PC-9 (cell line): ENCODE measurements around the gene SLC51B. TPM values are rescaled to one million over a fixed set of nuclear protein-coding genes. Genes with fewer than 3 reads are reported as not detected.

Source experiments
- BruUV-seq: library from RNA; stranded (reverse); fragments of 400-500 nt; replicated peaks from 2 replicates; lab custom pipeline; 2021; lab: Mats Ljungman, UMichigan
- CTCF ChIA-PET: fragments of 300-600 bp; sonication (Branson Sonifier 250); formaldehyde crosslinking; loops from one replicate; lab custom pipeline; 2022; ENCODE audit warnings: antibody characterized with exemption; lab: Charles Lee
- POLR2A ChIA-PET: fragments of 300-600 bp; sonication (Branson Sonifier 250); formaldehyde crosslinking; loops from one replicate; lab custom pipeline; 2022; ENCODE audit warnings: antibody characterized with exemption; ENCODE audit not compliant: unreplicated experiment; lab: Charles Lee
- DNase-seq, 2 experiments: peaks; one replicate each; pipeline versions ENCODE4 v3.0.0 to v3.0.0-alpha.2; 2015 to 2022; ENCODE audit warnings: mixed read lengths in 1 of 2
- H2AFZ ChIP-seq: fragments of 200-600 bp; sonication (generic); 2 replicates; pipeline ENCODE4 v1.8.1; 2017; ENCODE audit warnings: antibody characterized with exemption
- H3F3A ChIP-seq: fragments of 200-600 bp; sonication (generic); 2 replicates; pipeline ENCODE4 v1.8.1; 2017; ENCODE audit warnings: antibody characterized with exemption, mild to moderate bottlenecking, low read depth; ENCODE audit not compliant: insufficient read depth
- H3K27ac ChIP-seq: fragments of 200-600 bp; sonication (generic); 2 replicates; pipeline ENCODE4 v1.6.1; 2016; ENCODE audit warnings: mixed run types
- H3K27me3 ChIP-seq: fragments of 200-600 bp; sonication (generic); 2 replicates; pipeline ENCODE4 v1.6.1; 2016; ENCODE audit warnings: low read depth, mixed run types; ENCODE audit not compliant: insufficient read depth
- H3K36me3 ChIP-seq: fragments of 200-600 bp; sonication (generic); 2 replicates; pipeline ENCODE4 v1.6.1; 2016; ENCODE audit warnings: low read depth, mixed run types
- H3K4me1 ChIP-seq: fragments of 200-600 bp; sonication (generic); replicated peaks from 2 replicates; pipeline ENCODE4 v1.6.1; 2016; ENCODE audit warnings: mixed run types; ENCODE audit not compliant: insufficient read depth
- H3K4me2 ChIP-seq: fragments of 200-600 bp; sonication (generic); 2 replicates; pipeline ENCODE4 v1.6.1; 2017; ENCODE audit warnings: mixed run types
- H3K4me3 ChIP-seq: fragments of 200-600 bp; sonication (generic); 2 replicates; pipeline ENCODE4 v1.6.1; 2016; ENCODE audit warnings: mixed run types
- H3K79me2 ChIP-seq: fragments of 200-600 bp; sonication (generic); 2 replicates; pipeline ENCODE4 v1.6.1; 2017; ENCODE audit warnings: low read depth, mixed run types
- H3K9me2 ChIP-seq: fragments of 200-600 bp; sonication (generic); 2 replicates; pipeline ENCODE4 v1.8.1; 2017; ENCODE audit warnings: mild to moderate bottlenecking; ENCODE audit not compliant: insufficient read depth
- H3K9me3 ChIP-seq: fragments of 200-600 bp; sonication (generic); 2 replicates; pipeline ENCODE4 v1.8.1; 2016; ENCODE audit warnings: low read depth; ENCODE audit not compliant: insufficient read depth
- H4K20me1 ChIP-seq: fragments of 200-600 bp; sonication (generic); 2 replicates; pipeline ENCODE4 v1.8.1; 2017; ENCODE audit not compliant: insufficient read depth
- CTCF ChIP-seq: fragments of 200-600 bp; sonication (generic); conservative IDR thresholded peaks from 2 replicates; pipeline ENCODE4 v1.6.1; 2017; ENCODE audit warnings: mixed run types, antibody characterized with exemption, mild to moderate bottlenecking, moderate library complexity
- EZH2 ChIP-seq: fragments of 200-600 bp; sonication (generic); IDR thresholded peaks from 2 replicates; pipeline ENCODE4 v1.8.0; 2017; ENCODE audit warnings: antibody characterized with exemption, low read depth
- intact Hi-C: fragments of 100-400 bp; cut with micrococcal nuclease; formaldehyde crosslinking; loops from one replicate; pipeline ENCODE4 v1.10.0; 2022; ENCODE audit not compliant: unreplicated experiment
- total RNA-seq: library from RNA; stranded (reverse); gene quantifications from 2 replicates; pipeline ENCODE4 v1.2.3, GENCODE V29; 2021

Gene SLC51B
- total RNA-seq, 1 experiment from 2014 or later = not detected

GRCh38 chr15:65020419-65020818 lies 24.8 kb upstream of the SLC51B start:
- ChIA-PET CTCF (interaction anchor here (1.2 kb wide), 1 partner anchor 13 kb away, joined by 3 read pairs; no protein-coding TSS in a partner anchor), POLR2A (interaction anchor here (0.7 kb wide), 1 partner anchor 182 kb away, joined by 3 read pairs; no protein-coding TSS in a partner anchor)
- Histone ChIP-seq H2AFZ (no peak overlapping the region), H3K4me1 (no peaks in the 10 kb centered on the region), H3K4me3 (no peak overlapping the region), H3K79me2 (no peaks in the 10 kb centered on the region), H3K36me3 (0 out of 2 replicates have a peak, but pooled peaks cover 4% of the 10 kb centered on the region), H3F3A (no peaks in the 10 kb centered on the region), H3K27ac (no peak overlapping the region), H3K9me2 (no peaks in the 10 kb centered on the region), H3K4me2 (no peak overlapping the region), H3K27me3 (no peaks in the 10 kb centered on the region), H4K20me1 (no peaks in the 10 kb centered on the region), H3K9me3 (no peaks in the 10 kb centered on the region)
- BruUV-seq = no TSS peak
- DNase-seq = no peak
- no peak for TF ChIP-seq EZH2
- TF ChIP-seq CTCF = no peak
- intact Hi-C loops = no loop called here

GRCh38 chr15:65021488-65021887 lies 23.7 kb upstream of the SLC51B start:
- DNase-seq = no peak
- ChIA-PET POLR2A (no interaction called here), CTCF (no interaction called here)
- Histone ChIP-seq H3K4me2 (no peak overlapping the region), H3K4me3 (no peak overlapping the region), H3K36me3 (0 out of 2 replicates have a peak, but pooled peaks cover 4% of the 10 kb centered on the region), H2AFZ (no peak overlapping the region), H4K20me1 (no peaks in the 10 kb centered on the region), H3K9me2 (no peaks in the 10 kb centered on the region), H3K27me3 (no peaks in the 10 kb centered on the region), H3K79me2 (no peaks in the 10 kb centered on the region), H3K4me1 (no peaks in the 10 kb centered on the region), H3F3A (no peaks in the 10 kb centered on the region), H3K9me3 (no peaks in the 10 kb centered on the region), H3K27ac (no peak overlapping the region)
- TF ChIP-seq EZH2 (no peak), CTCF (no peak)
- intact Hi-C loops = no loop called here
- BruUV-seq = no TSS peak

- no TSS peak for BruUV-seq
- H3K27ac ChIP-seq = no peak overlapping the region
- peaks cover 9% of the 10 kb centered on the region; the same call in 1 of the 2 replicates for H3K79me2 ChIP-seq
- ChIA-PET POLR2A (no interaction called here), CTCF (interaction anchor here (0.6 kb wide), 1 partner anchor 271 kb away, joined by 3 read pairs; no protein-coding TSS in a partner anchor)
- H3F3A ChIP-seq = no peaks in the 10 kb centered on the region
- intact Hi-C loops = no loop called here
- H3K4me2 ChIP-seq = no peak overlapping the region
- H3K4me1 ChIP-seq = peaks cover 10% of the 10 kb centered on the region; the same call in 1 of the 2 replicates
- no peak overlapping the region for H3K4me3 ChIP-seq
- no peak for DNase-seq
- H3K27me3 ChIP-seq = no peaks in the 10 kb centered on the region
- no peaks in the 10 kb centered on the region for H3K9me3 ChIP-seq
- no peaks in the 10 kb centered on the region for H3K9me2 ChIP-seq
- H2AFZ ChIP-seq = no peak overlapping the region
- no peaks in the 10 kb centered on the region for H3K36me3 ChIP-seq
- H4K20me1 ChIP-seq = no peaks in the 10 kb centered on the region
- no peak for TF ChIP-seq EZH2
- TF ChIP-seq CTCF = no peak
Observed at GRCh38 chr15:65026756-65027155, 18.4 kb upstream of the SLC51B start.
